ENCODE results near the gene IFRD2.

IFRD2 gene, protein sequence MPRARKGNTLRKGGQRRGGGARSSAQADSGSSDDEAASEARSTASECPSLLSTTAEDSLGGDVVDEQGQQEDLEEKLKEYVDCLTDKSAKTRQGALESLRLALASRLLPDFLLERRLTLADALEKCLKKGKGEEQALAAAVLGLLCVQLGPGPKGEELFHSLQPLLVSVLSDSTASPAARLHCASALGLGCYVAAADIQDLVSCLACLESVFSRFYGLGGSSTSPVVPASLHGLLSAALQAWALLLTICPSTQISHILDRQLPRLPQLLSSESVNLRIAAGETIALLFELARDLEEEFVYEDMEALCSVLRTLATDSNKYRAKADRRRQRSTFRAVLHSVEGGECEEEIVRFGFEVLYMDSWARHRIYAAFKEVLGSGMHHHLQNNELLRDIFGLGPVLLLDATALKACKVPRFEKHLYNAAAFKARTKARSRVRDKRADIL

DNA sequence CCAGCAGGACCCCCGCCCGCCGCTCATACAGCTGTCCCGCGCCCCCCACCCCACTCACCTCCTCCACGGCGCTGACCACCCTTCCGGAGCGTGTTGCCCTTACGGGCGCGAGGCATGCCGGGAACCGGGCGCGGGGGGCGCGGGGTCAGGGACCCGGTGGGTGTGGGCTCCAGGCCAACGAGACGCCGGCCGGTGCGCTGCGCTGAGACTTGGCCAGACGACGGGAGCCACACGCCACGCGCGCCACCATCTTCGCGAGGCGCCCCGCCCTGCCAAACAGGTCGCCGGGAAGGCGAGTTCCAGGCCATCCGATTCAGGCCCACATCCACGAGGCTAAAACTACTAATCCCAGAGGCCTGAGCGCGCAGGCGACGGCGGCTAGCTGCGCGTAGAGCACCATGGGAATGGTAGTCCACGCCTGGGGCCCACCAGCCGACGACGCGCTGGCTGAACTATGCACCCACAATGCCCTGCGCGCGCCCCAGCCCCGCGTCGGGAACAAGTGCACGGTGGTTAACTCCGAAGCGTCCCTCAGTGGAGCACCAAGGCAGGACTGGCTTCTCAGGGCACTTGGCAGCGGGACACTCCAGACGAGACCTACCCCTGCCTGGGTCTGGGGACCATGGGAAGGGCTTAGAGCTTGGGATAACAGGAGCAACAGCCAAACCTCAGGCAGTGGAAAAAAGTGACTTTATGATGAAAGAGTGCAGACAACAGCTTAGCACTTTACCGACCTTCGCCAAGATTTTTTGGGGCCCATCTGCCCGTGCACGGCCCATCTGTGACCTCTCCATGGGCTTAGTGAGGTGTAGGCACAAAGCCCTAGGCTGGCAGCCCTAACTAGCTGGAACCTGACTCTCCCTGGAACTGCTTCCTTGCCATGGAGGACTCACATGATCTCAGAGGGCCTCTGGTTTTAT, at the start of gene IFRD2:
IFRD2 (minus strand) TSS at position 271 of the 920 bp plus-strand sequence; CDS start at position 116, 155 bp downstream.
- no peak for DNase-seq

GRCh38 chr3:50341537-50341936, 49.3 kb upstream of the IFRD2 start:
- DNase-seq, result no peak

DNA sequence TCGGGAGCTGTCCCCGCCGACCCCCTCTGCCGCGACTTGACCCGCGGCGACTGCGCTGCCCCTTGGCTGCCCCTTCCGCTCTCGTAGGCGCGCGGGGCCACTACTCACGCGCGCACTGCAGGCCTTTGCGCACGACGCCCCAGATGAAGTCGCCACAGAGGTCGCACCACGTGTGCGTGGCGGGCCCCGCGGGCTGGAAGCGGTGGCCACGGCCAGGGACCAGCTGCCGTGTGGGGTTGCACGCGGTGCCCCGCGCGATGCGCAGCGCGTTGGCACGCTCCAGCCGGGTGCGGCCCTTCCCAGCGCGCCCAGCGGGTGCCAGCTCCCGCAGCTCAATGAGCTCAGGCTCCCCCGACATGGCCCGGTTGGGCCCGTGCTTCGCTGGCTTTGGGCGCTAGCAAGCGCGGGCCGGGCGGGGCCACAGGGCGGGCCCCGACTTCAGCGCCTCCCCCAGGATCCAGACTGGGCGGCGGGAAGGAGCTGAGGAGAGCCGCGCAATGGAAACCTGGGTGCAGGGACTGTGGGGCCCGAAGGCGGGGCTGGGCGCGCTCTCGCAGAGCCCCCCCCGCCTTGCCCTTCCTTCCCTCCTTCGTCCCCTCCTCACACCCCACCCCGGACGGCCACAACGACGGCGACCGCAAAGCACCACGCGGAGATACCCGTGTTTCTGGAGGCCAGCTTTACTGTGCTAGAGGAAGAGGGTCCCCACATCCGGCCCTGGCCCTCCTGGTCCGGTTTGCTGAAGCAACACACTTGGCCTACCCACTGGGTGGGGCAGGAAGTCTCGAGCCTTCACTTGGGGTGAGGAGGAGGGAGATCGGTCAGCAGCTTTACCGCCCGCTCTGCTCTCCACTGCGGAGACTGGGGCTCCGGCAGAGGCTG, 48.5 kb upstream of the IFRD2 start, which contains the start of gene RASSF1:
RASSF1 (minus strand) TSS at position 389 of the 882 bp plus-strand sequence; CDS start at position 358, 31 bp downstream.
- no peak for DNase-seq

- DNase-seq, result no peak
These were observed 47.9 kb upstream of the IFRD2 start for GRCh38 chr3:50340147-50340447.

DNA sequence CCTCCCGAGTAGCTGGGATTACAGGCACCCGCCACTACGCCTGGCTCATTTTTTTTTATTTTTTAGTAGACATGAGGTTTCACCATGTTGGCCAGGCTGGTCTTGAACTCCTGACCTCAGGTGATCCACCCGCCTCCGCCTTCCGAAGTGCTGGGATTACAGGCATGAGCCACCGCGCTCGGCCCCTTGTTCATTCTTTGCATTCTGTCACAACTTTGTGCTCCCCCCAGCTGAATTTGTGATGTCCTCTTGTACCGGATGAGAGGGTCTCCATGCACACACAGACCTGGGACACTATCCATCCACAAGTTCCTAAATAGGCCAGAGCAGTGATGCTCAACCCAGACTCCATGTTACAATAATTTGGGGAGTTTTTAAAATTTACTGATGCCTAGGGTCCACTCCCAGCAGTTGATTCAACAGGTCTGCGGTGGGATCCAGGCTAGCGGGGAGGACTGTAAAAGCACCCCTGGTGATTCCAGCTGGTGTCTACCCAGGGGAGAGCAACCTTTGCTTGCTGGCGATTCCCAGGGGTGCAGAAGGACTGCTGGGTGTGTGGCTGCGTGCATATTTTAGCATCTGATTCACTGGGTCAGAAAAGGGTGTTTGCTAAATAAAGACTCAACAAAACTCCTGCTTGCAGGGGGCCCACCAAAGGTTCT, 47.4 kb upstream of the IFRD2 start:
- DNase-seq, result no peak

DNA sequence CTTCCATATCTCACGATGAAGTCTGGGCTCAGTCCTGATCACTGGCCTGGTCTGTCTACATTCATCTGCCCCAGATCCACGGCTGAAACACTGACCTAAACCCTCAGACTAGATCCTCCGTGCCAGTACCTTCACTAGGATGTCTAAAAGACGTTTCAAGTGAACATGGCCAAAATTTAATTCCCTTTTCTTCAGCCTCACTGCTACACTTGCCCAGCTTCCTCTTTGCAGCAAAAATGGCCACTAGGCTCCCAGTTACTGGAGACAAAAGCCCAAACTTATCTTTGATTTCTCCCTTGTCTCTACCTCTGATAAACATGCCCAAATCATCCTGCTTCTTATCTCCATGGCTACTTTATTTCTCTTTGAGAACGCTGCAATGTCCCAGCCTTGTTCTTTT, 46.7 kb upstream of the IFRD2 start:
- no peak for DNase-seq

DNA sequence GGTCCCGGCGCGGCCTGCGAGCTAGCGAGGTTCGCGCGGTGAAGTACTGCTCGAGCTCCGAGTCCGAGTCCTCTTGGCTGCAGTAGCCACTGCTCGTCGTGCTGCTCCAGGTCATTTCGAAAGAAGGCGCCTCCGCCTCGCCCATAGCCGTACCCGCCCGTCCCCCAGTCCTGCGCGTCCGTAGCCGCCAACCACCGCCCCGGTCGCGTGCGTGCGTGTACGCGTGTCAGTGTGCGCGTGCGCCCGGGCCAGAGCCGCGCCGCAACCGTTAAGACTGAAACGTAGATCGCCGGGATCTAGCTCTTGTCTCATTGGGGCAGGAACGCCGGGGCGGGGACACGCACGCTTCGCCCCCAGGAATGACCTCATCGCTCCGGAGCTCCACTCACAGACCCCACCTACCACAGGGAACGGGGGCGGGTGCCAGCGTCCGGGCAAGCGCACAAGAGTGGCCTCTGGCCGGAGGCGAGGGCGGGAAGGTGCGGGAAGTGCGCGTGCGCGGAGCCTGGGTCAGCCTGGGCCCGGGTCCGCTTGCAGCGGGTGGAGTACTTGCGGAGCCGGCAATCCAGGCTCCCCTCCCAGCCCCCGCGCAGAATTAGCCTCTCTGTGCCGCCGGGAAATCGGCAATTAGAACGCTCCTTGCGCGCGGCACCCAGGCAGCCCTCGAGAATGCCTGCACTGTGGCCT, 45.1 kb upstream of the IFRD2 start:
- peak; percentile 91 for DNase-seq

- no peak for DNase-seq
These were observed 44.4 kb upstream of the IFRD2 start for GRCh38 chr3:50336452-50337174.

GRCh38 chr3:50334339-50335075, 42.3 kb upstream of the IFRD2 start:
- no peak for DNase-seq

- DNase-seq, result no peak
These were observed 41.6 kb upstream of the IFRD2 start for GRCh38 chr3:50333744-50334328.

DNA sequence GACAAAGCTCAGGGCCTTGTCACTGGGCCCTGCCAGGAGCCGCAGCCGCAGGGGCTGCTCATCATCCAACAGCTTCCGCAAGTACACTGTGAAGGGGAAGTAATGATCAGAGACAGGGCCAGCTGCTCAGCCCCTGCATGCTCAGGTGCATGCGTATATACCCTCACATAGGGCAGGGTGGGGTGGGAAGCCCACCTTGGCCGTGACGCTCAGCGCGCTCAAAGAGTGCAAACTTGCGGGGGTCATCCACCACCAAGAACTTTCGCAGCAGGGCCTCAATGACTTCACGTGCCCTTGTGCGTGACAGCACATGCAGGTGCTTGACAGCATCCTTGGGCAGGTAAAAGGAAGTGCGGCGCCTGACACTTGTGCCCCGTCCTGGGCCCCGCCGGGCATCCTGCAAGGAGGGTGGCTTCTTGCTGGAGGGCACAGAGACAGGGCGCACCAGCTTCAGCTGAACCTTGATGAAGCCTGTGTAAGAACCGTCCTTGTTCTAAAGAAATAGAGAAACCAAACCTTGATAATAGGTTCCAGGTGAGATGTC, 39.2 kb upstream of the IFRD2 start:
- no peak for DNase-seq

DNA sequence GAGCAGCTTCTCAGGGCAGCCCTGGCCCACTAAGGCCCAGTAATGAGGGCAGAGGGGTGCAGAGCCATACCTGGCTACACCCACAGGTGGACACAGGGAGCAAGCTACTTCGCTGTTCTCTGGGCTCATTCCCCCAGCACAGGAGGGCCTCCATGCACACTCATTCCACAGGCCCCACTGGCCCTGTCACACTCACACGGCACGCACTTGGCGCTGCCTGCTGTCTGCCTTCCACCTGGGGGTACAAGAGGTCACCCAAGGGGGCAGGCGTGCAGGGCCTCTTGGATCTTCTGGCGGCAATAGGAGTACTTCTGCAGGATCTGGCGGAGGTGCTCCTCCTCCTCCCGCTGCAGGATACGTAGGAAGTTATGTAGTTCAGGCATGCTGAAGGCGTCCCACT, 38.1 kb upstream of the IFRD2 start:
- DNase-seq, result no peak

GRCh38 chr3:50327943-50328691, 35.9 kb upstream of the IFRD2 start, which contains the start of gene TUSC2:
Gene TUSC2, minus strand, starts transcription at chr3:50328223. Its CDS starts 124 bp downstream, at chr3:50328099.
- no peak for DNase-seq

- no peak for DNase-seq
These were observed 34.9 kb upstream of the IFRD2 start for GRCh38 chr3:50327129-50327528.

GRCh38 chr3:50326182-50326541, 33.9 kb upstream of the IFRD2 start:
- DNase-seq, result no peak

GRCh38 chr3:50325497-50326181, 33.4 kb upstream of the IFRD2 start:
- DNase-seq, result no peak

DNA sequence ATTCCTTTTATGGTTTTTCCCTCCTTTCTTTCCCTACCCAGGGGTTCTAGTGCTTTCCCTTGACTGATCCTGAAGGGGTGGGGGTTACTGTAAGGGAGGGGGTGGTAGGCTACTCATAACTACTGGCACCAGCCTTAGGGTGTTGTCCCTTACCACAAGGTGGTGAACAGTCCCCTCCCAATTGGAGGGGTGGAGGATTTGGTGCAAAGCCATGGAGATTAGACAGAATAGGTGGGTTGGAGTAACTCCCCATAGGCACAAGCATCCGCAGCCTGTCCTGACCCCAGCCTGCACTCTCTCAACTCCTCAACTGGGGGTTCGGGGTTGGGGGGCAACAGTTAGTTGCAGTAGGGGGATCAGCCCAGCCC, 32.9 kb upstream of the IFRD2 start:
- DNase-seq, result no peak

All from cortex of kidney (tissue), 1 donor.